Testis (tissue), 3 donors: ENCODE data around the gene FARP1. TPM values are rescaled to one million over a fixed set of nuclear protein-coding genes. Genes with fewer than 3 reads are reported as not detected.

Source experiments
- DNase-seq: peaks from one replicate; pipeline ENCODE4 v3.0.0-alpha.2; 2019
- H3K27ac ChIP-seq, 2 donors: fragments of 200-600 bp; sonication (generic); one replicate each; pipeline ENCODE4 v1.5.1; 2019
- H3K27me3 ChIP-seq: fragments of 200-600 bp; sonication (generic); one replicate; pipeline ENCODE4 v1.5.1; 2019
- H3K36me3 ChIP-seq: fragments of 200-600 bp; sonication (generic); one replicate; pipeline ENCODE4 v1.5.1; 2017; ENCODE audit warnings: low read depth; ENCODE audit errors: missing control alignments
- H3K4me1 ChIP-seq: fragments of 200-600 bp; sonication (generic); one replicate; pipeline ENCODE4 v1.5.1; 2019
- H3K4me3 ChIP-seq, 2 donors: fragments of 200-600 bp; sonication (generic); one replicate each; pipeline ENCODE4 v1.5.1; 2017 to 2019
- H3K9me3 ChIP-seq: fragments of 200-600 bp; sonication (generic); one replicate; pipeline ENCODE4 v1.5.1; 2017
- POLR2A ChIP-seq: fragments of 450-650 bp; IDR thresholded peaks from one replicate; pipeline ENCODE4 v1.6.1; 2017; ENCODE audit warnings: antibody characterized with exemption, mild to moderate bottlenecking, moderate library complexity
- WGBS, 2 donors: methylation state at CpG; one replicate each; pipeline ENCODE4 v1.1.5; 2018; 5-methylcytosine and 5-hydroxymethylcytosine counted together
- intact Hi-C: fragments of 100-400 bp; cut with DNase I; formaldehyde crosslinking; loops from one replicate; pipeline ENCODE4 v1.15.1; 2023; ENCODE audit warnings: low total_unique reads
- polyA plus RNA-seq: library from polyadenylated mRNA; stranded (reverse); fragments of 350-450 nt; fragmentation: Illumina TruSeq; extraction: RNeasy Lipid Tissue Mini Kit (QIAGEN cat#74804); gene quantifications from one replicate; pipeline ENCODE4 v1.2.3, GENCODE V29; 2014; ENCODE audit warnings: low read depth, low replicate concordance; ENCODE audit not compliant: insufficient read depth
- total RNA-seq, 2 donors: library from RNA; depleted of rRNA; stranded (reverse); fragments of >200 nt; gene quantifications; one replicate each; pipeline ENCODE4 v1.2.3, GENCODE V29; 2016
- TF ChIP-seq, protein P1 (sequence below), 3 experiments: fragments of 450-650 bp in 2 of 3; fragments of 200-600 bp in 1 of 3; sonication (generic) in 1 of 3; IDR thresholded peaks; one replicate each; pipeline ENCODE4 v1.5.1; 2016 to 2019; ENCODE audit warnings: antibody characterized with exemption in 3 of 3, mild to moderate bottlenecking in 2 of 3, moderate library complexity in 1 of 3

Gene FARP1
- total and polyA plus RNA-seq, 3 donors from 2014 or later: 54.0 to 130 (median 69.1) TPM

DNA sequence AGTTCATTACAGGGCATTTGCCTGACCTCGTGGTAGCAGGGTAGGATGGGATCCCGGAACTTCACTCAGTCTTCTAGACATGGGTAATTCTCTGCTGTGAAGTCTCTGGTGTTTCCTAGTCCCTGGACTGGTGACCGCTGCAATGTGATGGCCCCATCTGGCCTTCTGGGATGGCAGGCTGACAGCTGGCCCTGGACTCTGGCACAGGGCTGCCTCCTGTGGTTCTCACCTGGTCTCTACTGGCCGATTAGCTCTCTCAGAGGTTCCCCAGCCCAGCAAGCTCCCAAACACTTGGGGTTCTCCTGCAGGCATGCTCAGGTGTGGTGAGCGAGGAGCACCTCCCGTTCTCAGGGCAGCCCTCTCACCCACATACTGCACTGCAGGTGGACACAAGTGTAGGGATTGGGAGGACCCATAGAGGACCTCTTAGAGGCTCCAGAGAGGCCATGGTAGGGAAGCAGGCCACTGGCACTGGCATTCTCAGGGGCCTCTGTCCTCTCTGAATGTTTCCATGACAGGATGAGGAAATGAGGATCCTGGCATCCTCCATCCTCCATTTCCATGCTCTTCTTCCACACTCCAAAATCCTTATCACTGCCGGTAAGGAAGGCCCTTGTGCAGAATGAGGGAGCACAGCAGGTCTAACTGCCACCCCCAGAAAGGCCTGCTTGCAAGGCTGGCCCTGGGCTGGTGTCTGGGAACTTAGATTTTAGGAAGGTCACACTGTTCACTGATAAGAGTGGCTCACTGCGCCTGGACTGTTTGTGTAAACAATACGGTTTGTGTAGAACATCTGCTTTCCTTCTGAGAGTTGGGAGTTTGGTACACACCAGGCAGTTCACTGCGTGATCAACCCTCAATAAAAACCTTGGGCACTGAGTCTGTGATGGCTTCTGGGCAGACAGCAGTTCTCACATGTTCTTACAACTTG, 31.5 kb upstream of the FARP1 start:
- DNase-seq: no peak
- H3K27me3 ChIP-seq: no peaks in the 10 kb centered on the region
- H3K4me3 ChIP-seq: no peak overlapping the region
- WGBS, 2 donors: 72 to 77% methylated on average over 10 of the region's 10 CpGs
- no peaks in the 10 kb centered on the region for H3K4me1 ChIP-seq
- H3K27ac ChIP-seq: no peak overlapping the region
- intact Hi-C loops: no loop called here
- H3K36me3 ChIP-seq: no peaks in the 10 kb centered on the region
- no peaks in the 10 kb centered on the region for H3K9me3 ChIP-seq
- TF ChIP-seq, protein P1, sequence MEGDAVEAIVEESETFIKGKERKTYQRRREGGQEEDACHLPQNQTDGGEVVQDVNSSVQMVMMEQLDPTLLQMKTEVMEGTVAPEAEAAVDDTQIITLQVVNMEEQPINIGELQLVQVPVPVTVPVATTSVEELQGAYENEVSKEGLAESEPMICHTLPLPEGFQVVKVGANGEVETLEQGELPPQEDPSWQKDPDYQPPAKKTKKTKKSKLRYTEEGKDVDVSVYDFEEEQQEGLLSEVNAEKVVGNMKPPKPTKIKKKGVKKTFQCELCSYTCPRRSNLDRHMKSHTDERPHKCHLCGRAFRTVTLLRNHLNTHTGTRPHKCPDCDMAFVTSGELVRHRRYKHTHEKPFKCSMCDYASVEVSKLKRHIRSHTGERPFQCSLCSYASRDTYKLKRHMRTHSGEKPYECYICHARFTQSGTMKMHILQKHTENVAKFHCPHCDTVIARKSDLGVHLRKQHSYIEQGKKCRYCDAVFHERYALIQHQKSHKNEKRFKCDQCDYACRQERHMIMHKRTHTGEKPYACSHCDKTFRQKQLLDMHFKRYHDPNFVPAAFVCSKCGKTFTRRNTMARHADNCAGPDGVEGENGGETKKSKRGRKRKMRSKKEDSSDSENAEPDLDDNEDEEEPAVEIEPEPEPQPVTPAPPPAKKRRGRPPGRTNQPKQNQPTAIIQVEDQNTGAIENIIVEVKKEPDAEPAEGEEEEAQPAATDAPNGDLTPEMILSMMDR (IDR thresholded peaks at IDR 0.05): no peak
- no peak for TF ChIP-seq POLR2A

GRCh38 chr13:98112456-98112855, 30.4 kb upstream of the FARP1 start:
- WGBS, 2 donors: 94 to 95% methylated on average over 3 of the region's 3 CpGs

GRCh38 chr13:98118865-98119264, 24.0 kb upstream of the FARP1 start:
- H3K9me3 ChIP-seq: no peaks in the 10 kb centered on the region
- no peak for TF ChIP-seq POLR2A
- TF ChIP-seq, protein P1 (IDR thresholded peaks at IDR 0.05): no peak
- DNase-seq: no peak
- H3K27me3 ChIP-seq: no peaks in the 10 kb centered on the region
- H3K36me3 ChIP-seq: no peaks in the 10 kb centered on the region
- intact Hi-C loops: no loop called here
- no peak overlapping the region for H3K27ac ChIP-seq
- H3K4me1 ChIP-seq: no peaks in the 10 kb centered on the region
- no peak overlapping the region for H3K4me3 ChIP-seq

More at GRCh38 chr13:98112456-98112855, 30.4 kb upstream of the FARP1 start:
- Histone ChIP-seq H3K4me3 (no peak overlapping the region), H3K27ac (no peak overlapping the region), H3K4me1 (no peaks in the 10 kb centered on the region), H3K36me3 (no peaks in the 10 kb centered on the region), H3K9me3 (no peaks in the 10 kb centered on the region), H3K27me3 (no peaks in the 10 kb centered on the region)
- intact Hi-C loops: no loop called here
- TF ChIP-seq, protein P1 (IDR thresholded peaks at IDR 0.05): no peak
- no peak for TF ChIP-seq POLR2A
- no peak for DNase-seq

GRCh38 chr13:98123176-98123575, 19.7 kb upstream of the FARP1 start:
- Histone ChIP-seq H3K4me3 (no peak overlapping the region), H3K27me3 (no peaks in the 10 kb centered on the region), H3K36me3 (no peaks in the 10 kb centered on the region), H3K4me1 (no peaks in the 10 kb centered on the region), H3K9me3 (no peaks in the 10 kb centered on the region), H3K27ac (no peak overlapping the region)
- DNase-seq: no peak
- 92 to 100% methylated on average over 1 of the region's 1 CpG for WGBS, 2 donors
- TF ChIP-seq, protein P1 (IDR thresholded peaks at IDR 0.05): no peak
- no peak for TF ChIP-seq POLR2A
- intact Hi-C loops: no loop called here
